K562 (cell line): ENCODE measurements around the gene PLEKHO1. TPM values are rescaled to one million over a fixed set of nuclear protein-coding genes. Genes with fewer than 3 reads are reported as not detected.

ENCODE experiments used
- ARID1B ChIP-seq: fragments of 450-650 bp; IDR thresholded peaks from 2 replicates; pipeline ENCODE4 v1.6.1; 2016; ENCODE audit warnings: antibody characterized with exemption, mild to moderate bottlenecking, inconsistent platforms
- ARNT ChIP-seq, 2 experiments: fragments of 450-650 bp; IDR thresholded peaks; 2 replicates each; pipeline ENCODE4 v1.6.1; 2016; ENCODE audit warnings: mild to moderate bottlenecking in 1 of 2
- CBFA2T2 ChIP-seq: fragments of 450-650 bp; conservative IDR thresholded peaks from 2 replicates; pipeline ENCODE4 v1.6.1; 2017; ENCODE audit warnings: mild to moderate bottlenecking
- CHD4 ChIP-seq: fragments of 200-600 bp; sonication (generic); IDR thresholded peaks from 3 replicates; pipeline ENCODE4 v1.6.1; 2012; ENCODE audit warnings: low read depth, mild to moderate bottlenecking, mixed read lengths, low read length, inconsistent platforms; ENCODE audit not compliant: insufficient read depth, insufficient replicate concordance, poor library complexity, severe bottlenecking
- MAFK ChIP-seq: IDR thresholded peaks from 2 replicates; pipeline ENCODE4 v1.6.1; 2011; ENCODE audit warnings: low read length, improper control_type of control experiment
- MBD2 ChIP-seq: sonication (generic); IDR thresholded peaks from 2 replicates; pipeline ENCODE4 v1.6.1; 2016; ENCODE audit warnings: low read depth, borderline replicate concordance
- NR2F6 ChIP-seq: fragments of 450-650 bp; formaldehyde crosslinking; IDR thresholded peaks from 2 replicates; pipeline ENCODE4 v1.4.0; 2020; ENCODE audit warnings: mild to moderate bottlenecking
- PML ChIP-seq: IDR thresholded peaks from 2 replicates; pipeline ENCODE4 v1.6.1; 2012; ENCODE audit warnings: low read length, inconsistent platforms
- POLR2AphosphoS2 ChIP-seq: IDR thresholded peaks from 2 replicates; pipeline ENCODE4 v1.6.1; 2012; ENCODE audit warnings: low read length, improper control_type of control experiment
- RBM25 ChIP-seq: fragments of 200-400 bp; formaldehyde crosslinking; IDR thresholded peaks from 2 replicates; pipeline ENCODE4 v1.6.1; 2018; ENCODE audit warnings: low read length, low read depth, moderate library complexity; ENCODE audit not compliant: severe bottlenecking
- SIN3B ChIP-seq: fragments of 450-650 bp; IDR thresholded peaks from 2 replicates; pipeline ENCODE4 v1.6.1; 2017; ENCODE audit warnings: low read depth, mild to moderate bottlenecking, moderate library complexity
- SMARCA4 ChIP-seq: fragments of 450-650 bp; IDR thresholded peaks from 2 replicates; pipeline ENCODE4 v1.6.1; 2016
- SMC3 ChIP-seq: conservative IDR thresholded peaks from 2 replicates; pipeline ENCODE4 v1.6.1; 2011; ENCODE audit warnings: low read depth, low read length, improper control_type of control experiment; ENCODE audit not compliant: insufficient read depth
- ZBTB17 ChIP-seq: fragments of 450-650 bp; formaldehyde crosslinking; IDR thresholded peaks from 2 replicates; pipeline ENCODE4 v1.4.0; 2020; ENCODE audit warnings: mild to moderate bottlenecking
- polyA plus RNA-seq, 8 experiments: library from polyadenylated mRNA; depleted of rRNA in 4 of 8; stranded (reverse) in 5 of 8; unstranded in 3 of 8; fragments of >200 nt; fragmentation: Nextera tagmentation in 2 of 8; fragmentation: Illumina TruSeq in 1 of 8; extraction: Ambion mirVana in 2 of 8; extraction: Trizol in 1 of 8; gene quantifications; 2 replicates each; pipeline versions ENCODE4 v1.2.1 to v1.2.3, GENCODE V29; 2011 to 2014; ENCODE audit warnings: inconsistent platforms in 1 of 8, missing spikeins in 1 of 8
- total RNA-seq, 7 experiments: library from RNA; depleted of rRNA in 6 of 7; stranded (reverse); fragments of >200 nt in 6 of 7; fragmentation: Illumina TruSeq in 2 of 7; extraction: Trizol in 2 of 7; gene quantifications; 2 replicates each; pipeline versions ENCODE4 v1.2.1 to v1.2.3, GENCODE V29; 2011 to 2021; ENCODE audit warnings: low replicate concordance in 1 of 7
- TF ChIP-seq, protein P1 (sequence below), 2 experiments: IDR thresholded peaks in 1 of 2; conservative IDR thresholded peaks in 1 of 2; 2 replicates each; pipeline ENCODE4 v1.6.1; 2016; ENCODE audit warnings: low read depth in 2 of 2, mild to moderate bottlenecking in 1 of 2, missing compliant biosample characterization in 1 of 2, missing genetic modification characterization in 1 of 2, moderate library complexity in 1 of 2
- TF ChIP-seq, protein P2 (sequence below), 2 experiments: fragments of 450-650 bp in 1 of 2; sonication (generic) in 1 of 2; formaldehyde crosslinking in 1 of 2; IDR thresholded peaks in 1 of 2; conservative IDR thresholded peaks in 1 of 2; 2 replicates each; pipeline versions ENCODE4 v1.6.1 to v1.8.1; 2016 to 2023; ENCODE audit warnings: mild to moderate bottlenecking in 2 of 2, moderate library complexity in 2 of 2, inconsistent platforms in 1 of 2, missing genetic modification reagents in 1 of 2
- TF ChIP-seq, protein P3 (sequence below): fragments of 450-650 bp; IDR thresholded peaks from 2 replicates; pipeline ENCODE4 v1.6.1; 2018; ENCODE audit not compliant: partially characterized antibody
- TF ChIP-seq, protein P4 (sequence below): sonication (generic); formaldehyde crosslinking; IDR thresholded peaks from 2 replicates; pipeline ENCODE4 v1.8.0; 2022; ENCODE audit warnings: missing genetic modification reagents, mild to moderate bottlenecking, moderate library complexity, borderline replicate concordance

Gene PLEKHO1
- total and polyA plus RNA-seq, 9 of the 15 experiments (the other 6 are each of a cell fraction or from before 2014, with no cell fraction given), result 0.39 to 16.2 (median 9.6) TPM

DNA sequence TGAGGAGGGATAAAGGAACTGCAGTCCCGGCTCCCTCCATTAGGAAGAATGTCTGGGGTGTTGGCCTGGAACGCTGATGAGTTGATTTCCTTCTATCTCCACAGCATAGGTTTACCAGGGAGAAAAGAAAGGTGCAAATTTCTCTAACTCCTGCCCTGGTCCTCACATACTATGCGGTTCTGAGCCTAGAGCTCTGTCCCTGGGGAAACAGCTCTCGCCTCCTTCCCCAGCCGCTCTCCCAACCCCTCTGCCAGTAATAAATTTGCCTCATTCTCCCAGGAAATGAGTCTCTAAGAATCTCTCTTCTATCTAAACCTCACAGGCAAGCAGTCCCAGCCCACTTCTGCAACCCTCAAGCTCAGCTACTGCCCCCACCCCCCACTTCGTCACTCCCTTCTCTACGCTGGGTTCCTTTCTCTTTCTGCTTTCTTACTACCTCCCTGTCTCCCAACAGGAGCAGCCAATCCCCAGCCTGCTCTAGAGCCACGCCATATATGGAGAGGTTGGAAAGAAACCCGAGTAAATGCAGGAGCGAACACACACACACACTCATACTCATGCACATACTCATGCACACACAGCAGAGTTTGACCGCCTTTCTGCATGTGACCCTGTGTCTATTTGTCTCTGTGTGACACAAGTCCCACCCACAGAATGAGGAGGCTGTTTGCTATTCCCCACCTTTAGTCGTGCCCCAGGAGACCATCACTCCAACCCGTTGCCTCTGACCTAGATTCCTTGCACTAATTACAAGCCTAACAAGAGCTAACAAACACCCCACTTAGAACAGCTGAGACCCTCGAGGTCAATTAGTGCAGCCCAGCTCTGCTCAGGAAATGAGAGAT, 13.4 kb downstream of the PLEKHO1 start (continued):
- 0 out of 2 replicates have a peak, but pooled peaks have one; percentile 17 for TF ChIP-seq SMC3
- TF ChIP-seq ZBTB17 (CRISPR knock-in tag), result no peak
- no peak for TF ChIP-seq RBM25
- TF ChIP-seq POLR2AphosphoS2, result no peak
- TF ChIP-seq, protein P1, sequence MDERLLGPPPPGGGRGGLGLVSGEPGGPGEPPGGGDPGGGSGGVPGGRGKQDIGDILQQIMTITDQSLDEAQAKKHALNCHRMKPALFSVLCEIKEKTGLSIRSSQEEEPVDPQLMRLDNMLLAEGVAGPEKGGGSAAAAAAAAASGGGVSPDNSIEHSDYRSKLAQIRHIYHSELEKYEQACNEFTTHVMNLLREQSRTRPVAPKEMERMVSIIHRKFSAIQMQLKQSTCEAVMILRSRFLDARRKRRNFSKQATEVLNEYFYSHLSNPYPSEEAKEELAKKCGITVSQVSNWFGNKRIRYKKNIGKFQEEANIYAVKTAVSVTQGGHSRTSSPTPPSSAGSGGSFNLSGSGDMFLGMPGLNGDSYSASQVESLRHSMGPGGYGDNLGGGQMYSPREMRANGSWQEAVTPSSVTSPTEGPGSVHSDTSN (CRISPR knock-in tag; IDR thresholded peaks at IDR 0.05; ENCODE audit: low read depth), result no peak
- TF ChIP-seq, protein P1 (tag; conservative IDR thresholded peaks at IDR 0.05; ENCODE audit: low read depth), result peak; percentile 82
- TF ChIP-seq, protein P2, sequence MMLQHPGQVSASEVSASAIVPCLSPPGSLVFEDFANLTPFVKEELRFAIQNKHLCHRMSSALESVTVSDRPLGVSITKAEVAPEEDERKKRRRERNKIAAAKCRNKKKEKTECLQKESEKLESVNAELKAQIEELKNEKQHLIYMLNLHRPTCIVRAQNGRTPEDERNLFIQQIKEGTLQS (IDR thresholded peaks at IDR 0.05), result peak; percentile 48; the same call in 1 of the 2 replicates
- TF ChIP-seq, protein P2 (CRISPR knock-in tag; conservative IDR thresholded peaks at IDR 0.05), result no peak
- TF ChIP-seq PML, result no peak
- TF ChIP-seq NR2F6 (CRISPR knock-in tag), result no peak
- peak; percentile 91 for TF ChIP-seq ARID1B
- TF ChIP-seq, protein P3, sequence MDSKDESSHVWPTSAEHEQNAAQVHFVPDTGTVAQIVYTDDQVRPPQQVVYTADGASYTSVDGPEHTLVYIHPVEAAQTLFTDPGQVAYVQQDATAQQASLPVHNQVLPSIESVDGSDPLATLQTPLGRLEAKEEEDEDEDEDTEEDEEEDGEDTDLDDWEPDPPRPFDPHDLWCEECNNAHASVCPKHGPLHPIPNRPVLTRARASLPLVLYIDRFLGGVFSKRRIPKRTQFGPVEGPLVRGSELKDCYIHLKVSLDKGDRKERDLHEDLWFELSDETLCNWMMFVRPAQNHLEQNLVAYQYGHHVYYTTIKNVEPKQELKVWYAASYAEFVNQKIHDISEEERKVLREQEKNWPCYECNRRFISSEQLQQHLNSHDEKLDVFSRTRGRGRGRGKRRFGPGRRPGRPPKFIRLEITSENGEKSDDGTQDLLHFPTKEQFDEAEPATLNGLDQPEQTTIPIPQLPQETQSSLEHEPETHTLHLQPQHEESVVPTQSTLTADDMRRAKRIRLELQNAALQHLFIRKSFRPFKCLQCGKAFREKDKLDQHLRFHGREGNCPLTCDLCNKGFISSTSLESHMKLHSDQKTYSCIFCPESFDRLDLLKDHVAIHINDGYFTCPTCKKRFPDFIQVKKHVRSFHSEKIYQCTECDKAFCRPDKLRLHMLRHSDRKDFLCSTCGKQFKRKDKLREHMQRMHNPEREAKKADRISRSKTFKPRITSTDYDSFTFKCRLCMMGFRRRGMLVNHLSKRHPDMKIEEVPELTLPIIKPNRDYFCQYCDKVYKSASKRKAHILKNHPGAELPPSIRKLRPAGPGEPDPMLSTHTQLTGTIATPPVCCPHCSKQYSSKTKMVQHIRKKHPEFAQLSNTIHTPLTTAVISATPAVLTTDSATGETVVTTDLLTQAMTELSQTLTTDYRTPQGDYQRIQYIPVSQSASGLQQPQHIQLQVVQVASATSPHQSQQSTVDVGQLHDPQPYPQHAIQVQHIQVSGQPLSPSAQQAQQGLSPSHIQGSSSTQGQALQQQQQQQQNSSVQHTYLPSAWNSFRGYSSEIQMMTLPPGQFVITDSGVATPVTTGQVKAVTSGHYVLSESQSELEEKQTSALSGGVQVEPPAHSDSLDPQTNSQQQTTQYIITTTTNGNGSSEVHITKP, result peak; percentile 97
- TF ChIP-seq MBD2, result peak; percentile 56; the same call in 1 of the 2 replicates
- peak in 1 of 2 experiments; percentile 95; a peak in 1 of 4 replicates for TF ChIP-seq ARNT (IDR thresholded peaks at IDR 0.05)
- TF ChIP-seq SIN3B, result no peak
- peak; percentile 71 for TF ChIP-seq SMARCA4
- TF ChIP-seq CBFA2T2, result peak; percentile 45; the same call in 1 of the 2 replicates
- TF ChIP-seq MAFK, result peak; percentile 68
- no peak for TF ChIP-seq CHD4
- TF ChIP-seq, protein P4, sequence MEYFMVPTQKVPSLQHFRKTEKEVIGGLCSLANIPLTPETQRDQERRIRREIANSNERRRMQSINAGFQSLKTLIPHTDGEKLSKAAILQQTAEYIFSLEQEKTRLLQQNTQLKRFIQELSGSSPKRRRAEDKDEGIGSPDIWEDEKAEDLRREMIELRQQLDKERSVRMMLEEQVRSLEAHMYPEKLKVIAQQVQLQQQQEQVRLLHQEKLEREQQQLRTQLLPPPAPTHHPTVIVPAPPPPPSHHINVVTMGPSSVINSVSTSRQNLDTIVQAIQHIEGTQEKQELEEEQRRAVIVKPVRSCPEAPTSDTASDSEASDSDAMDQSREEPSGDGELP, result peak; percentile 61
